Right kidney (tissue), 1 donor: Measurements from ENCODE around the gene CAND2.
"Not testable (repeated sequence)": the region's sequence is repeated elsewhere in the genome, so short reads cannot be mapped to it uniquely, and the experiment has no call there.

Source experiments
- DNase-seq: peaks from one replicate; pipeline ENCODE4 v3.0.0-alpha.2; 2016

Gene CAND2

GRCh38 chr3:12829886-12830784, 33.7 kb downstream of the CAND2 start:
- DNase-seq, result no peak

- DNase-seq, result no peak
Measured at GRCh38 chr3:12830785-12831156, 34.3 kb downstream of the CAND2 start.

- no peak for DNase-seq
Measured at GRCh38 chr3:12831301-12831866, 34.9 kb downstream of the CAND2 start.

GRCh38 chr3:12832350-12833221, 36.1 kb downstream of the CAND2 start:
- no peak for DNase-seq

- DNase-seq, result no peak
Measured at GRCh38 chr3:12833222-12834161, 37.0 kb downstream of the CAND2 start.

GRCh38 chr3:12835052-12835665, 38.7 kb downstream of the CAND2 start:
- DNase-seq, result no peak

- DNase-seq, result no peak
Measured at GRCh38 chr3:12837295-12837986, 41.0 kb downstream of the CAND2 start.

- DNase-seq, result no peak
Measured at GRCh38 chr3:12838179-12838965, 41.9 kb downstream of the CAND2 start.

- no peak for DNase-seq
Measured at GRCh38 chr3:12839156-12839946, 42.9 kb downstream of the CAND2 start.

- DNase-seq, result not testable (repeated sequence)
Measured at GRCh38 chr3:12840148-12840547, 43.7 kb downstream of the CAND2 start.

- DNase-seq, result no peak
Measured at GRCh38 chr3:12840591-12841148, 44.2 kb downstream of the CAND2 start.

GRCh38 chr3:12841149-12841969, 44.9 kb downstream of the CAND2 start, which contains the start of gene RPL32:
Gene RPL32 (minus strand): TSS chr3:12841565. CDS start chr3:12840237, 1,328 bp downstream.
- peak; percentile 98 for DNase-seq

- DNase-seq, result no peak
Measured at GRCh38 chr3:12841970-12842328, 45.5 kb downstream of the CAND2 start.

- no peak for DNase-seq
Measured at GRCh38 chr3:12842469-12842868, 46.0 kb downstream of the CAND2 start.

- no peak for DNase-seq
Measured at GRCh38 chr3:12845811-12846210, 49.3 kb downstream of the CAND2 start.

- no peak for DNase-seq
Measured at GRCh38 chr3:12852201-12852600, 55.7 kb downstream of the CAND2 start.

- not testable (repeated sequence) for DNase-seq
Measured at GRCh38 chr3:12853847-12854246, 57.4 kb downstream of the CAND2 start.

- no peak for DNase-seq
Measured at GRCh38 chr3:12854565-12854964, 58.1 kb downstream of the CAND2 start.
